SKM-1 treated with dmso at 0.1 percent for 144 hours (cell line): ENCODE measurements around the gene RPLP1.

Source experiments
- DNase-seq: peaks from one replicate; lab custom pipeline; 2025; ENCODE audit not compliant: unreplicated experiment; lab: John Stamatoyannopoulos, UW

Gene RPLP1

GRCh38 chr15:69468241-69469121, 15.9 kb downstream of the RPLP1 start:
- DNase-seq: no peak

- DNase-seq: no peak
Observed at GRCh38 chr15:69469467-69470201, 17.0 kb downstream of the RPLP1 start.

GRCh38 chr15:69472046-69472445, 19.4 kb downstream of the RPLP1 start:
- no peak for DNase-seq

- no peak for DNase-seq
Observed at GRCh38 chr15:69472562-69472961, 19.9 kb downstream of the RPLP1 start.

- no peak for DNase-seq
Observed at GRCh38 chr15:69474291-69474690, 21.7 kb downstream of the RPLP1 start.

- DNase-seq: no peak
Observed at GRCh38 chr15:69474846-69475455, 22.3 kb downstream of the RPLP1 start.

- peak; percentile 66 for DNase-seq
Observed at GRCh38 chr15:69475769-69476358, 23.2 kb downstream of the RPLP1 start.

- DNase-seq: no peak
Observed at GRCh38 chr15:69476704-69477473, 24.3 kb downstream of the RPLP1 start.

GRCh38 chr15:69478259-69478781, 25.7 kb downstream of the RPLP1 start:
- DNase-seq: peak; percentile 56

- no peak for DNase-seq
Observed at GRCh38 chr15:69479081-69479480, 26.5 kb downstream of the RPLP1 start.

GRCh38 chr15:69479971-69480370, 27.4 kb downstream of the RPLP1 start:
- no peak for DNase-seq

GRCh38 chr15:69480932-69481331, 28.3 kb downstream of the RPLP1 start:
- DNase-seq: no peak

GRCh38 chr15:69482686-69483256, 30.2 kb downstream of the RPLP1 start:
- no peak for DNase-seq

- no peak for DNase-seq
Observed at GRCh38 chr15:69484837-69485236, 32.2 kb downstream of the RPLP1 start.

- no peak for DNase-seq
Observed at GRCh38 chr15:69486481-69487110, 34.0 kb downstream of the RPLP1 start.

GRCh38 chr15:69489073-69489571, 36.5 kb downstream of the RPLP1 start:
- no peak for DNase-seq

GRCh38 chr15:69490356-69491037, 37.9 kb downstream of the RPLP1 start:
- no peak for DNase-seq

- DNase-seq: no peak
Observed at GRCh38 chr15:69491038-69491505, 38.5 kb downstream of the RPLP1 start.

GRCh38 chr15:69493406-69493805, 40.8 kb downstream of the RPLP1 start:
- no peak for DNase-seq
